Prostate gland (tissue), 2 donors: ENCODE measurements around the gene TPRN. TPM values are rescaled to one million over a fixed set of nuclear protein-coding genes. Genes with fewer than 3 reads are reported as not detected.
A peak's percentile ranks its signal among the peaks of the same experiment; 100 is the strongest.

Experiments used
- DNase-seq: peaks from one replicate; pipeline ENCODE4 v3.0.0-alpha.2; 2019; ENCODE audit warnings: low spot score
- H3K27ac ChIP-seq, 2 donors: fragments of 200-600 bp; sonication (generic); 2 replicates each; pipeline ENCODE4 v1.5.1; 2017 to 2019
- H3K27me3 ChIP-seq: fragments of 200-600 bp; sonication (generic); replicated peaks from 2 replicates; pipeline ENCODE4 v1.5.1; 2019; ENCODE audit not compliant: insufficient read depth
- H3K36me3 ChIP-seq, 2 donors: fragments of 200-600 bp; sonication (generic); 1 replicate in 1 of 2; 2 replicates in 1 of 2; pipeline versions ENCODE4 v1.5.1 to v1.8.1; 2017 to 2019
- H3K4me1 ChIP-seq: fragments of 200-600 bp; sonication (generic); replicated peaks from 2 replicates; pipeline ENCODE4 v1.5.1; 2019
- H3K4me3 ChIP-seq, 2 donors: fragments of 200-600 bp; sonication (generic); 2 replicates each; pipeline ENCODE4 v1.5.1; 2017 to 2019
- H3K9me3 ChIP-seq: fragments of 200-600 bp; sonication (generic); 2 replicates; pipeline ENCODE4 v1.5.1; 2017
- POLR2A ChIP-seq: fragments of 450-650 bp; IDR thresholded peaks from one replicate; pipeline ENCODE4 v1.6.1; 2016; ENCODE audit warnings: antibody characterized with exemption, mild to moderate bottlenecking
- POLR2AphosphoS5 ChIP-seq: sonication (generic); formaldehyde crosslinking; IDR thresholded peaks from one replicate; pipeline ENCODE4 v1.6.1; 2017; ENCODE audit warnings: antibody characterized with exemption
- WGBS: methylation state at CpG from one replicate; pipeline ENCODE4 v1.1.5; 2018; 5-methylcytosine and 5-hydroxymethylcytosine counted together
- intact Hi-C: fragments of 100-400 bp; cut with DNase I; formaldehyde crosslinking; loops from one replicate; pipeline ENCODE4 v1.14.2; 2022
- total RNA-seq, 2 donors: library from RNA; depleted of rRNA; stranded (reverse); fragments of >200 nt; gene quantifications; one replicate each; pipeline ENCODE4 v1.1.0, GENCODE V29; 2016
- TF ChIP-seq, protein P1 (sequence below), 4 experiments: fragments of 200-600 bp in 2 of 4; fragments of 450-650 bp in 2 of 4; sonication (generic) in 2 of 4; IDR thresholded peaks; 1 replicate in 3 of 4; 2 replicates in 1 of 4; pipeline ENCODE4 v1.5.1; 2016 to 2019; ENCODE audit warnings: antibody characterized with exemption in 4 of 4, mild to moderate bottlenecking in 2 of 4, moderate library complexity in 2 of 4

Gene TPRN
- total RNA-seq, 2 donors from 2014 or later, result 26.1 to 30.4 TPM

DNA sequence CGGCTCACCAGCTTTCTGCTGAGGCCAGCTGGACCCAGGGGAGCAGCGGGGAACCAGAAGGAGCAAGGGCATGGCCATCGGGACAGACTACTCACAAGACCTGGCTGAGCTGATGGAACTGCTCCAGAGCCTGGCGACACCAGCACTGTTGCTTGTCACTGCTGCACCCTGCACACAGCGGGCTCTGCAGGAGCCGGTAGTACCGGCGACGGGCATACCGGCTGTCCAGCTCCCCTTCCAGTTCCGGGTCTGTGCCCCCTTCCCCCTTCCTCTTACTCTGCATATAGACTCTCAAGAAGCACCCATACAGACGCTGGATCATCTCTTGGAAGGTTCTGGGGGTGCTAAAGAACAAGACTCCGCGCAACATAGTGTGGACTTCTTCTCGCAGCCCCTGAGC is 13.2 kb downstream of the TPRN start:
- peaks cover 27% of the 10 kb centered on the region for H3K4me1 ChIP-seq
- intact Hi-C loops, result no loop called here
- H3K9me3 ChIP-seq, result no peaks in the 10 kb centered on the region
- H3K4me3 ChIP-seq, result peak overlapping the region; percentile 73 to 97
- TF ChIP-seq POLR2AphosphoS5 (no peak), POLR2A (no peak)
- TF ChIP-seq, protein P1, sequence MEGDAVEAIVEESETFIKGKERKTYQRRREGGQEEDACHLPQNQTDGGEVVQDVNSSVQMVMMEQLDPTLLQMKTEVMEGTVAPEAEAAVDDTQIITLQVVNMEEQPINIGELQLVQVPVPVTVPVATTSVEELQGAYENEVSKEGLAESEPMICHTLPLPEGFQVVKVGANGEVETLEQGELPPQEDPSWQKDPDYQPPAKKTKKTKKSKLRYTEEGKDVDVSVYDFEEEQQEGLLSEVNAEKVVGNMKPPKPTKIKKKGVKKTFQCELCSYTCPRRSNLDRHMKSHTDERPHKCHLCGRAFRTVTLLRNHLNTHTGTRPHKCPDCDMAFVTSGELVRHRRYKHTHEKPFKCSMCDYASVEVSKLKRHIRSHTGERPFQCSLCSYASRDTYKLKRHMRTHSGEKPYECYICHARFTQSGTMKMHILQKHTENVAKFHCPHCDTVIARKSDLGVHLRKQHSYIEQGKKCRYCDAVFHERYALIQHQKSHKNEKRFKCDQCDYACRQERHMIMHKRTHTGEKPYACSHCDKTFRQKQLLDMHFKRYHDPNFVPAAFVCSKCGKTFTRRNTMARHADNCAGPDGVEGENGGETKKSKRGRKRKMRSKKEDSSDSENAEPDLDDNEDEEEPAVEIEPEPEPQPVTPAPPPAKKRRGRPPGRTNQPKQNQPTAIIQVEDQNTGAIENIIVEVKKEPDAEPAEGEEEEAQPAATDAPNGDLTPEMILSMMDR (IDR thresholded peaks at IDR 0.05), result no peak
- H3K27me3 ChIP-seq, result no peaks in the 10 kb centered on the region
- peaks cover 10 to 16% of the 10 kb centered on the region in 2 donors for H3K36me3 ChIP-seq
- no peak overlapping the region for H3K27ac ChIP-seq
- 80% methylated on average over 13 of the region's 15 CpGs for WGBS
- no peak for DNase-seq

DNA sequence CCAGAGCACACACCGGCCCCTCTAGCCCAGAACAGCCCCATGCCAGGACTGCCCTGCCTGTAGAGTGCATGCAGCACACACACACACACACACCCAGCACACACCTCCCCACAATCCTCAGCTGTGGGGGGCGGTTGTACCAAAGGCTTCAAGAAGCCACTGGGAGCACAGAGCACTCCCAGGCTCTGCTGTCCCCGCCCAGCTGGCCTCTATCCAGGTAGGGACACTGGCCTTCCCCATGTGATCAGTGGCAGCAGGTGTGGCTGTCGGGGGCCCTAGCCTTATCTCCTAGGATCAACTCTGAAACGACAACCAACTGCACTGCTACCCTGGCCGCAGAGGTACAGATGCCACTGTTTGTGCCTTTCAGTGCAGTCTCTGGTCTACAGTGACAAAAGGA is 14.2 kb downstream of the TPRN start:
- 76% methylated on average over 5 of the region's 6 CpGs for WGBS
- intact Hi-C loops, result no loop called here

DNA sequence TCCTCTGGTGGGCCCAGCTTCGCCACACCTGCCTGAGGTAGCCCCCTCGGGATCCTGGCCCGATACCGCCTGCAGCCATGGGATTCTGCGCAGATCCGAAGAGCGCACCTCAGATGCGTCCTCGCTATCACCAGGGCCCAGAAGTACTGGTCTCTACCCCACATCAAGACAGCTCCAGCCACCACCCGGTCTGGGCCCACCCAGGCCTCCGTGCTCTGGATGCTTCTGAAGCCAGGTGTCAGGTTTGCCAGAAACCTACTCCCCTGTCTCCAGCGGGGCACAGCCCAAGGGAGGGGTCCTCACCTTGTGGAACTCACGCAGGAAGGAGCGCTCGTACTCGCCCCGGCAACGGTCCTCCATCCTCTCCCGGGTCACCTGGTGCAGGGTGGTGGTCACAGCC is 14.6 kb downstream of the TPRN start:
- TF ChIP-seq POLR2A, result no peak
- TF ChIP-seq, protein P1 (IDR thresholded peaks at IDR 0.05), result no peak
- TF ChIP-seq POLR2AphosphoS5, result no peak
- Histone ChIP-seq H3K36me3 (peaks cover 14 to 25% of the 10 kb centered on the region in 2 donors), H3K27ac (no peak overlapping the region), H3K9me3 (no peaks in the 10 kb centered on the region), H3K4me3 (no peak overlapping the region), H3K4me1 (peaks cover 27% of the 10 kb centered on the region), H3K27me3 (no peaks in the 10 kb centered on the region)
- WGBS, result 92% methylated on average over 18 of the region's 19 CpGs
- intact Hi-C loops, result no loop called here
- no peak for DNase-seq

More for the DNA sequence above, 14.2 kb downstream of the TPRN start:
- H3K27me3 ChIP-seq, result no peaks in the 10 kb centered on the region
- no peak overlapping the region for H3K27ac ChIP-seq
- H3K36me3 ChIP-seq, result peaks cover 10 to 22% of the 10 kb centered on the region in 2 donors
- DNase-seq, result no peak
- TF ChIP-seq, protein P1 (IDR thresholded peaks at IDR 0.05), result no peak
- TF ChIP-seq POLR2A (no peak), POLR2AphosphoS5 (no peak)
- H3K9me3 ChIP-seq, result no peaks in the 10 kb centered on the region
- H3K4me3 ChIP-seq, result no peak overlapping the region
- H3K4me1 ChIP-seq, result peaks cover 27% of the 10 kb centered on the region

DNA sequence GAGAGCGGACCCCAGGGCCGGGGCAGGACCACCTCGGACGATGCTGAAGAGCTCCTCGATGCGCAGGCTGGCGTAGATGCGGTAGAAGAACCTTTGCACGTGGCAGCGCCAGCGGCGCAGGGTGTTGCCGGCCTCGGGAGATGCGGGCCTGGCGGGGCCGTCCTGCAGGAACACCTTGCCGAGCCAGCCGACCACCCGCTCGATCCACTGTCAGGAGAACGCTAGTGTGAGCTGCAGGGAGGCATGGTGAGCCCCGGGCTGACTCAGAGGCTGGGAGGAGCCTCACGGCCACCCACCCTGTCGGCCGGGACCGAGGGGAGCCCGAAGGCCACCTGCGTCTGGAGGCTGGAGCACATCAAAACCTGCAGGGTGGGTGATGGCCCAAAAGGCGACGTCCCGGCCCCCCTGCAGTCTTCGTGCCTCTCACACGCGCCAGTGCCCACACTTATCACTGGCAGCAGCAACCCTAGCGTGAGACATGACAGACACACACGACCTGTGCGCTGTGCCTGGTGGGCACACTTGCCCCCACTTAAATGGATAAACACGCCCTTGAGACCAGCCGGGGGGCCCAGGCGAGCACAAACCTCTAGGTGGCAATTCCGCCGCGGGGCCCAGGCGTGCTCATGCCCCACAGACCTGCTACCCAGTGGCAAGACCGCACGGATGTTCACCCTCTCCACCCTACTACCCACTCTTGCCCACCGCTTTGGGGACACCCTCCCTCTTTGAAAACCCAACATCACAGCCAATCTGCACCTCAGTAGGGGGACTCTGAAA is 15.5 kb downstream of the TPRN start:
- intact Hi-C loops, result no loop called here
- 93% methylated on average over 48 of the region's 48 CpGs for WGBS
- H3K27ac ChIP-seq, result no peak overlapping the region

More for the DNA sequence above, 15.5 kb downstream of the TPRN start:
- H3K4me1 ChIP-seq, result peaks cover 25% of the 10 kb centered on the region
- H3K27me3 ChIP-seq, result no peaks in the 10 kb centered on the region
- TF ChIP-seq POLR2A, result no peak
- TF ChIP-seq, protein P1 (IDR thresholded peaks at IDR 0.05), result no peak
- no peak for TF ChIP-seq POLR2AphosphoS5
- H3K4me3 ChIP-seq, result no peak overlapping the region
- H3K9me3 ChIP-seq, result no peaks in the 10 kb centered on the region
- peaks cover 19 to 33% of the 10 kb centered on the region in 2 donors for H3K36me3 ChIP-seq
- no peak for DNase-seq
